Transverse colon (tissue), 4 donors: ENCODE measurements around the gene FBXL17. TPM values are rescaled to one million over a fixed set of nuclear protein-coding genes. Genes with fewer than 3 reads are reported as not detected.

ENCODE experiments used
- DNase-seq: peaks from one replicate; pipeline ENCODE4 v3.0.0-alpha.2; 2019
- H3K27ac ChIP-seq, 4 donors: fragments of 200-600 bp; sonication (generic); 2 replicates each; pipeline ENCODE4 v1.5.1; 2016 to 2018; ENCODE audit warnings: inconsistent platforms in 4 of 4
- H3K27me3 ChIP-seq: fragments of 200-600 bp; sonication (generic); 2 replicates; pipeline ENCODE4 v1.5.1; 2017; ENCODE audit warnings: inconsistent platforms
- H3K36me3 ChIP-seq, 4 donors: fragments of 200-600 bp; sonication (generic); 2 replicates each; pipeline ENCODE4 v1.5.1; 2017 to 2019; ENCODE audit warnings: inconsistent platforms in 4 of 4
- H3K4me1 ChIP-seq, 4 donors: fragments of 200-600 bp; sonication (generic); 2 replicates each; pipeline ENCODE4 v1.5.1; 2017 to 2020; ENCODE audit warnings: inconsistent platforms in 4 of 4
- H3K4me3 ChIP-seq, 4 donors: fragments of 200-600 bp; sonication (generic); 1 replicate in 1 of 4; 2 replicates in 3 of 4; pipeline versions ENCODE4 v1.5.1 to v1.6.1; 2017 to 2019; ENCODE audit warnings: inconsistent platforms in 4 of 4
- H3K9me3 ChIP-seq, 2 donors: fragments of 200-600 bp; sonication (generic); 2 replicates each; pipeline ENCODE4 v1.5.1; 2017 to 2019; ENCODE audit warnings: inconsistent platforms in 2 of 2
- CTCF ChIP-seq, 5 experiments: fragments of 200-600 bp in 3 of 5; fragments of 450-650 bp in 2 of 5; sonication (generic) in 3 of 5; IDR thresholded peaks; 1 replicate in 2 of 5; 2 replicates in 3 of 5; pipeline ENCODE4 v1.5.1; 2016 to 2017; ENCODE audit warnings: antibody characterized with exemption in 5 of 5, inconsistent platforms in 3 of 5, mild to moderate bottlenecking in 2 of 5, moderate library complexity in 1 of 5
- EP300 ChIP-seq: sonication (generic); formaldehyde crosslinking; IDR thresholded peaks from one replicate; pipeline ENCODE4 v1.6.1; 2017; ENCODE audit warnings: antibody characterized with exemption, low read depth
- POLR2A ChIP-seq: fragments of 450-650 bp; IDR thresholded peaks from one replicate; pipeline ENCODE4 v1.6.1; 2016; ENCODE audit warnings: antibody characterized with exemption, mild to moderate bottlenecking, moderate library complexity
- POLR2AphosphoS5 ChIP-seq, 3 donors: sonication (generic); formaldehyde crosslinking; IDR thresholded peaks; one replicate each; pipeline ENCODE4 v1.6.1; 2016; ENCODE audit warnings: antibody characterized with exemption in 3 of 3
- WGBS, 2 donors: methylation state at CpG; one replicate each; pipeline ENCODE4 v1.1.5; 2018; ENCODE audit warnings: low coverage in 1 of 2; 5-methylcytosine and 5-hydroxymethylcytosine counted together
- in situ Hi-C, 4 donors: fragments of 200-750 bp; cut with MboI; loops; one replicate each; pipeline versions ENCODE4 v1.15.0 to v1.15.1; 2017; ENCODE audit warnings: low sequenced_read_pairs in 3 of 4, low pct_ligation_motif_present in 1 of 4, low pct_unique_long_range_greater_than_20kb in 1 of 4
- intact Hi-C: fragments of 100-400 bp; cut with DNase I; formaldehyde crosslinking; loops from one replicate; pipeline ENCODE4 v1.15.1; 2023; ENCODE audit warnings: low total_unique reads
- total RNA-seq, 4 donors: library from RNA; depleted of rRNA; stranded (reverse); fragments of >200 nt; gene quantifications; one replicate each; pipeline ENCODE4 v1.1.0, GENCODE V29; 2016

Gene FBXL17
- total RNA-seq, 4 donors from 2014 or later = 17.7 to 99.5 (median 24.6) TPM

- no peak for TF ChIP-seq EP300
- no peak for TF ChIP-seq POLR2A
- TF ChIP-seq CTCF (IDR thresholded peaks at IDR 0.05) = no peak
- H3K4me3 ChIP-seq = no peak overlapping the region
- no peak overlapping the region for H3K27ac ChIP-seq
- no peaks in the 10 kb centered on the region for H3K9me3 ChIP-seq
- intact Hi-C loops = no loop called here
- in situ Hi-C loops = no loop called here
- WGBS, 2 donors = 88 to 90% methylated on average over 3 of the region's 3 CpGs
- no peaks in the 10 kb centered on the region for H3K36me3 ChIP-seq
- peaks cover 0 to 5% (median 2%) of the 10 kb centered on the region in 4 donors for H3K4me1 ChIP-seq
- H3K27me3 ChIP-seq = no peaks in the 10 kb centered on the region
- no peak for DNase-seq
Measured at GRCh38 chr5:108311682-108312081, 70.2 kb downstream of the FBXL17 start.

DNA sequence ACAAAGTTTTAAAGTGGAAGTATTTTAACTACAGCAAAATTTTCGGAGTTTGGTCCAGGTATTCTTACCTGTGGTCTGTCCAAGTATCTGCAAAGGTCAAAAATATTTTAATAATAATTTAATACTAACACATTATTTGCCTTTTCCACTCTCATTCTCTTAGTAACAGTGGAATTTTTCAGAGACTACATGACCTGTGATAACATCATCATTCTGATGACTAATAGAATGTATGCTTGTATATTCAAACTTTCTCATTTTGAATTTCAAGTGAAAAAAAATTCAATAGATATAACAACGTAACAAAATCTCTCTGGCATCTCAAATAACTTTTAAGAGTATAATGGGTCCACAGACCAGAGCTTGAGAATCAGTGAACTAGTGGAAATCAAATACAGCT, 78.3 kb downstream of the FBXL17 start:
- no peaks in the 10 kb centered on the region for H3K4me1 ChIP-seq
- WGBS, 2 donors = 85 to 100% methylated on average over 2 of the region's 2 CpGs

DNA sequence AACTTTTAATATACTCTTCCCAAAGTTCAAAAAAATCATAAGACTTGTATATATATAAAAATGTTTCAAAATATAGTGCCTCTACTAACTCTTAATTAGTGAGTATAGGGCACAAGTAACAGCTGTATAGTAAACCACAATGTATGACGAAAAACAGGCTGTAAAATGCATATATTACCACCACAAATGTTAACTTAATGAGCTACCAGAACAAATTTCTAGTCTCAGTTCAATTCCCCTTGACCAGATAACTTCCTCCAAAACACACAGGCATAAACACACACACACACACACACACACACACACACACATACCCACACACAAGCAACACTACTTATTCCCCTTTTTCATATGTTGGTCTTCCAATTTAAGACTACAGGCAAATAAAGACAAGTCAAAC, 78.8 kb downstream of the FBXL17 start:
- H3K27ac ChIP-seq = no peak overlapping the region
- H3K9me3 ChIP-seq = no peaks in the 10 kb centered on the region
- H3K27me3 ChIP-seq = no peaks in the 10 kb centered on the region
- in situ Hi-C loops = no loop called here
- intact Hi-C loops = no loop called here
- TF ChIP-seq CTCF (IDR thresholded peaks at IDR 0.05) = no peak
- TF ChIP-seq POLR2A = no peak
- no peak for TF ChIP-seq POLR2AphosphoS5 (IDR thresholded peaks at IDR 0.05)
- no peak for TF ChIP-seq EP300
- no peaks in the 10 kb centered on the region for H3K36me3 ChIP-seq
- no peak for DNase-seq
- H3K4me3 ChIP-seq = no peak overlapping the region
- 74 to 91% methylated on average over 1 of the region's 1 CpG for WGBS, 2 donors
- H3K4me1 ChIP-seq = no peaks in the 10 kb centered on the region

More for the DNA sequence above, 78.3 kb downstream of the FBXL17 start:
- no peak for TF ChIP-seq EP300
- in situ Hi-C loops = no loop called here
- Histone ChIP-seq H3K36me3 (no peaks in the 10 kb centered on the region), H3K27ac (no peak overlapping the region), H3K4me3 (no peak overlapping the region), H3K27me3 (no peaks in the 10 kb centered on the region), H3K9me3 (no peaks in the 10 kb centered on the region)
- intact Hi-C loops = no loop called here
- no peak for DNase-seq

DNA sequence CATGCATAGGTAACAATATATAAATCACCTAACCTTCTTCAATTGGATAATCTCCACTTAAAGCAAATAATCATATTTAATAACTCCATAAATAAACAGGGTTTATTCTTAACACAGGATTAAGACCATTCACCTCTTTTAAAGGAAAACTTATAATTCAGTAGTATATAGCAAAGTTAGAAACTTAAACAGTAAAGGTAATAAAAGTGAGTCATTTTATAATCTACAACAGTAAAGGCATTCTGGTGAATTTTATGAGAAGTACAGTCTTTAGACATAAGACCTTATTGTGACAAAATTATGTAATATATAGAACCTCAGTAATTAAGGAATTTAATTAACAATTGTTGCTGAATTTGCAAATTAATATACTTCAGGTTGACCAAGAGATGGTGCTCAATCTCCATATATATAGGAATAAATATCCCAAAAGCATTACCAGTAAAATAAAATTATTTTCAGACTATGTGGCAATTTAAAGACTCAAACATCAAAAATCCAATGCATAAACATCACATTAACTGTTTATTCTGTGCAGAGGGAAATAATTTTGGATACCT, 84.8 kb downstream of the FBXL17 start:
- Histone ChIP-seq H3K9me3 (no peaks in the 10 kb centered on the region), H3K4me1 (peaks cover 0 to 22% (median 0%) of the 10 kb centered on the region in 4 donors), H3K4me3 (no peak overlapping the region), H3K27ac (no peak overlapping the region), H3K36me3 (no peaks in the 10 kb centered on the region), H3K27me3 (no peaks in the 10 kb centered on the region)
- DNase-seq = no peak
- intact Hi-C loops (no loop called here), in situ Hi-C loops (no loop called here)
- TF ChIP-seq POLR2AphosphoS5 (IDR thresholded peaks at IDR 0.05) (no peak), POLR2A (no peak), CTCF (IDR thresholded peaks at IDR 0.05) (no peak), EP300 (no peak)
